SK-N-SH (cell line): Measurements from ENCODE around the gene TGM6.

Source experiments
- CHD2 ChIP-seq: fragments of 150-350 bp; IDR thresholded peaks from 2 replicates; pipeline ENCODE4 v1.6.1; 2018; ENCODE audit warnings: low read length; ENCODE audit not compliant: partially characterized antibody
- CTCF ChIP-seq: fragments of 200-600 bp; sonication (generic); IDR thresholded peaks from 2 replicates; pipeline ENCODE4 v1.6.1; 2017; ENCODE audit warnings: antibody characterized with exemption, mild to moderate bottlenecking, moderate library complexity
- ELF1 ChIP-seq: IDR thresholded peaks from 2 replicates; pipeline ENCODE4 v1.4.0; 2012
- EP300 ChIP-seq, 2 experiments: IDR thresholded peaks; 2 replicates each; pipeline versions ENCODE4 v1.4.0 to v1.6.1; 2012; ENCODE audit warnings: borderline replicate concordance in 1 of 2, low read depth in 1 of 2, low read length in 1 of 2
- GABPA ChIP-seq: IDR thresholded peaks from 2 replicates; pipeline ENCODE4 v1.4.0; 2012; ENCODE audit warnings: low read depth, mild to moderate bottlenecking
- JUND ChIP-seq: IDR thresholded peaks from 2 replicates; pipeline ENCODE4 v1.4.0; 2012
- RAD21 ChIP-seq: IDR thresholded peaks from 2 replicates; pipeline ENCODE4 v1.6.1; 2012; ENCODE audit warnings: mild to moderate bottlenecking, low read length
- TEAD4 ChIP-seq: IDR thresholded peaks from 2 replicates; pipeline ENCODE4 v1.4.0; 2012; ENCODE audit warnings: mild to moderate bottlenecking, borderline replicate concordance; ENCODE audit not compliant: insufficient read depth
- YY1 ChIP-seq: IDR thresholded peaks from 2 replicates; pipeline ENCODE4 v1.4.0; 2012; ENCODE audit warnings: low read depth, mild to moderate bottlenecking

GRCh38 chr20:2349801-2350200 lies 30.9 kb upstream of the TGM6 start:
- TF ChIP-seq EP300 (IDR thresholded peaks at IDR 0.05; ENCODE audit: borderline replicate concordance in 1 of 2, low read depth in 1 of 2, low read length in 1 of 2) (no peak), YY1 (no peak), CTCF (no peak), GABPA (no peak), RAD21 (no peak), ELF1 (no peak), CHD2 (no peak), TEAD4 (no peak), JUND (no peak)
